Activated CD8-positive, alpha-beta memory T cell treated with anti-CD3 and anti-CD28 coated beads, Interleukin-2, amount 50 U/mL, for 1 hour (primary cell): ENCODE results near the gene WNT11.

Experiments used
- DNase-seq: peaks from one replicate; pipeline ENCODE4 v3.0.0-alpha.2; 2020; ENCODE audit errors: extremely low read depth

WNT11 gene

DNA sequence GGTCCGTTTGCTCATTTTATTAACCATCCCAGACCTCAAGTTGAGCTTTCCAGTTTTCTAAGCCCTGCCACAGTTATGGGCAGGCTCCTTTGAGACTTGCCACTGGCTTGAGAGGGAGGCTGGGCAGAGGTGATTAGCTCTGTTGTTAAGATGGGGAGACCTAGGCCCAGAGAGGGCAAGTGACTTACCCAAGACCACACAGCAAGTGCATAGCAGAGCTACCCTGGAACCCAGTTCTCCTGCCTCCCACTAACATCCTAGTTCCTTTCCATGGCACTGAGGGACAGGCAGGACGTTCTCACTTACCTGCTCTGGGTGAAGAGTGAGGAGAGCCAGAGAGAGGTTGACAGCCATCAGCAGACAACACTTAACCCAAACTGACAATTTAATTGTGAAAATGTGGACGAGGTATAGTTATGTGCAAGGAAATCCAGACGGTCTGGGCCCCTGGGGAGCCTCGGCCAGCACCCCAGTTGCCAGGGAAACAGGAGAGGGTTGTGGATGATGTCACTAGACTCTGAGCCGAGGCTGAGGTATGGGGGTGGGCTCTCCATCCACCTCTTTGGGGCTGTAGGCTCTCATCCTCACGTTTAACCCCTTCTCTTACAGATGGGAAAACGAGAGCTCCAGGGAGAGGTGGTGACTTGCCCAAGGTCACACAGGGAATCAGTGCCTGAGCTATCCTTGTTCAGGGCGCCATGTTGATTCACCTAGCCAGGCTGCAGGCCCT lies 12.3 kb upstream of the WNT11 start:
- DNase-seq, result no peak

DNA sequence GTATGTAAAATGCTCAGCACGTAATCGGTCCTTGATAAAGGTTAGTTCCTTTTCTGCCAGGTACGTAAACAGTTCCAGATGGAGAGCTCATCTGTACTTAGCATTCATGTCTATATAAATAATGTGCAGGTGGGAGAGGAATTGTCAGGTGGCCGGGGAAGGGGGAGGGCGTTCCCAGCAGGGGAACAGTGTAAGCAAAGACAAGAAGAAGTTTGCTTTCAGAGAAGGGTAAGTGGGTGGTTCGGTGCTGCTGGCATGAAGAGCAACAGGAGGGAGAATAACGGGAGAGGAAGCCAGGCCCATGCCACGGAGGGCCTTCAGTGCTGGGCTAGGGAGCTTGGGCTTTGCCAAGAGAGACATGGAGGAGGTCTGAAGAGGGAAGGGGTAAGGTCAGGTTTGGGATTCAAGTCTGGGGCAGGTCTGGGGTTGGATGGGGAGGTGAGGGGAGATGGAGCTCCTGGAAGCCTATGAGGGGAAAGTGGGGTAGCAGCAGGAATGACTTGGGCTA lies 11.4 kb upstream of the WNT11 start:
- DNase-seq, result no peak

DNA sequence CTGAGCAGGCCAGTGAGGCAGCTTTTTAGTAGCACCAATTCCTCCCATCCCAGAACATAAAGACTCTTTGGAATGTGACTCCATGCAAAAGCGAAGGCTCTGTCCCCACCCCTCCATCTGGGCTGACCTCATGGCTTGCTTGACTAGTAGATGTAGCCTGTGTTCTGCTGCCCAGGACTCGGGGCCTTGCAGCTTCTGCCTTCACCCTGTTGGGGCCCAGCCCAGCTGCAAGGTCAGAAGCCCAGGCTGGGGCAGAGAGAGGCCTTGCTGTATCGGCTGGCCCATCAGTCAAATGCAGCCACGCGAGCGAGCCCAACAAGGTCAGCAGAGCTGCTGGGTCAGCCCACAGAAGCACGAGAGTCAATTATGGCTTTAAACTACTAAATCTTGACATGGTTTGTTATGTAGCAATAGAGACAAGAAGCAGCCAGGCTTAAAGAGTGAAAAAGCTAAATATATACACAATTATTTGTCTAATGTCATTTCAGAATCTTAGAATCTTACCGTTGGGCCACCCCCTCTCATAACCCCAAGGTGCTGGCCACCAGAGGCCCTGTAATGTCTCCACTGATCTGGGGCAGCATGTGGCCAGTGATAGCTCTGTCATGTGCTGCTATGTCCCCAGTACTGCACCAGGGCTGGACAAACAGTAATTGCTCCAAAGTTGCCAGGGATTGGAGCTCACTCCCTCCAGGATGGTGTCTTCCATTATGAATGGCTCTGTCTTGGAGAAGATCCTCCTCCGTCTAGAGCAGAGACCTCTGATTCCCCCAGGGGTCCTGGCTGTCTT lies 10.4 kb upstream of the WNT11 start:
- no peak for DNase-seq

DNA sequence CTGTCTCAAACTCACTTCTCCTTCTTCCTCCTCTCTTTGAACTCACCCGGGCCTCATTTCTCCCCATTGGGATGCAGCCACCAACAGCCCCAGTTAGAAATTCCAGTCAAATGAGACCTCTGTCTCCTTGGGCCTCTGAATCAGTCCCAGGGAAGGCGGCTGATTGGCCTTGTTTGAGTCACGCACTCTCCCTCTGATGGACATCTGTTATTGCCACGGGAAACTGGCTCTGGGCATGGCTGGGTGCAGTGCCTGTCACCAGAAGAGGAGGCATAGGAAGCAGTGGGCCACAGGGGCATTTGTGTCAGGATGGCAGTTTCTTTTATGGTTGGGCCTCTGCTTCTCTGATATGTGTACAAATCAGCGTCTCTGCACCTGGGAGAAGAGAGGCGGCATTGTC lies 9.6 kb upstream of the WNT11 start:
- DNase-seq, result no peak

DNA sequence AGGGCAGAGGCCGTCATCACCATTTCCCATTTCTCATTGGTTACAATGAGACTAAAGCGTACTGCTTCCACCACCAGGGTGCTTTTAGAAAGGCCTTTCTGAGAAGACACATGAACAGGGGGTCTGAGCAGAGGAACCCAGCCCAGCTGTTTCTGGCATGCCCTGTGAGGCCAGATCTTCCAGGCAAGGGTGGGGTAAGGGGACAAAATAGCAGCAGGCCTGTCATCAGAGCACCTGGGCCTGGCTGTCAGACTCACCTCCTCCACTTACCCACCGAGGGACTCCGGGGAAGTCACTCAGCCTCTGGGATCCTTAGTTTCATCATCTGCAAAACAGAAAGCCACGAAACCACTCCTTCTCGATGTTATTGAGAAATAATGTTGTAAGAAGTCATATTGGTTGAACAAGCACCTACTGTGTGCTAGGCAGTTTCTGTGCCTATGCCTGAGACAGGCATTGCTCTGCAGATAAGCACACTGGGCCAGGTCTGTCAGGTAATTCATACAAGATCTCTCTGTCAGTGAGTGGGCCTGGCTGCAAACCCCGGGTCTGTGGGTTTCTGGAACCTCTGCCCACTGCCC lies 8.8 kb upstream of the WNT11 start:
- no peak for DNase-seq

DNA sequence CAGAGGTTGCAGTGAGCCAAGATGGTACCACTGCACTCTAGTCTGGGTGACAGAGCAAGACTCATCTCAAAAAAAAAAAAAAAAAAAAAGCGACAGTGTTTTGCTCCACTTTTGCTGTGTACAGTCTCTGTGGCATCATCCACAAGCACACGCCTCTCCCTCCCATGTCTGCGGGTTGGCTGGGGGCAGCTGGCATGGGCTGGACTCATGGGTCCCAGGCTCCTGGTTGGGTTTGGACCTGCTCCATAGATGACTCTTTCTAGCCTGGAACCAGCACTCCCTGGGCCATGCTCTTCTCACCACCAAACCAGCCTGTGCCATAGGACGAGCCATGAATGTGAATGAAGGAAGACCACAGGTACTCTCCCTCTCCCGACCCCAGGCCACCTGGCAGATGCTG lies 7.9 kb upstream of the WNT11 start:
- DNase-seq, result no peak

DNA sequence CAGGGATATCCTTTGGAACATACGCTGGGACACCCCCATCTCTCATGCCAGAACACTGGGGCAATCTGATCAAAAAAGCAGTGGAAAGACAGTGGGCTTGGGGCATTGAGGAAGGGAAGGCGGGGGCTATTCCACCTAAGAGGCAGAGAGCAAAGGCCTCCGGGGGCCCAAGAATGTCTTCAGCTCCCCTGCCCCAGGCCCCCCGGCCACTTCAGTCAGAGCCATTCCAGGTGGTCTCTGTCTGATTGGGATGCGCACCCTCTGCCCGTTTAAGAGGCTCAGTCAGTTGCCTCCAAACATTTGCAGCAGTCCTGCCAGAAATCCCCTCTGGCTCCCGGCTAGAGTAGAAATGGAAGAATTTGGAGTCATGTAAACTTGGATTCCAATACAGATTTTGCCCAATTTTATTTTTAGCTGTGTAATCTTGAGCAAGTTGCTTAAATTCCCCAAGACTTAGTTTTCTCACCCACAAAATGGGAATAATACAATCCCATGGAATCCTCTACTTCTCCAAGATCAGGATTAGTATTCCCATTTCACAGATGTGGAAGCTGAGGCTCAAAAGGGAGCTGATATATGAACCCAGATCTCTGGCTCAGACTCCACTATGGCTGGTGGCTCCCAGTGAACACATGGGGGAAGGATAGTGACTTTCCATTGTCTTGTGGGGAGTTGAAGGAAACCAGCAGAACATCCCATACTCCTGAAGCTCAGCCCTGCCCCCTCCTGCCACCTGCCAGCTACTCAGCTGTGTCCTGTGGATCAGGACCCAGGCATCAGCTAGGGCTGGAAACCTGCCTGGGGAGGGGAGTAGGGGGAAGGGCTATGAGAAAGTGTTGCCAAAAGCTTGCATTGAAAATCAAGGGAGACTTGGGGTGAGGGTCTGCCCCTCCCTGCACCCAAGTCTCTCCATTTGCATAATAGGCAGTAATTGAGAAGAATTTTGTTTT lies 6.1 kb upstream of the WNT11 start:
- DNase-seq, result no peak

DNA sequence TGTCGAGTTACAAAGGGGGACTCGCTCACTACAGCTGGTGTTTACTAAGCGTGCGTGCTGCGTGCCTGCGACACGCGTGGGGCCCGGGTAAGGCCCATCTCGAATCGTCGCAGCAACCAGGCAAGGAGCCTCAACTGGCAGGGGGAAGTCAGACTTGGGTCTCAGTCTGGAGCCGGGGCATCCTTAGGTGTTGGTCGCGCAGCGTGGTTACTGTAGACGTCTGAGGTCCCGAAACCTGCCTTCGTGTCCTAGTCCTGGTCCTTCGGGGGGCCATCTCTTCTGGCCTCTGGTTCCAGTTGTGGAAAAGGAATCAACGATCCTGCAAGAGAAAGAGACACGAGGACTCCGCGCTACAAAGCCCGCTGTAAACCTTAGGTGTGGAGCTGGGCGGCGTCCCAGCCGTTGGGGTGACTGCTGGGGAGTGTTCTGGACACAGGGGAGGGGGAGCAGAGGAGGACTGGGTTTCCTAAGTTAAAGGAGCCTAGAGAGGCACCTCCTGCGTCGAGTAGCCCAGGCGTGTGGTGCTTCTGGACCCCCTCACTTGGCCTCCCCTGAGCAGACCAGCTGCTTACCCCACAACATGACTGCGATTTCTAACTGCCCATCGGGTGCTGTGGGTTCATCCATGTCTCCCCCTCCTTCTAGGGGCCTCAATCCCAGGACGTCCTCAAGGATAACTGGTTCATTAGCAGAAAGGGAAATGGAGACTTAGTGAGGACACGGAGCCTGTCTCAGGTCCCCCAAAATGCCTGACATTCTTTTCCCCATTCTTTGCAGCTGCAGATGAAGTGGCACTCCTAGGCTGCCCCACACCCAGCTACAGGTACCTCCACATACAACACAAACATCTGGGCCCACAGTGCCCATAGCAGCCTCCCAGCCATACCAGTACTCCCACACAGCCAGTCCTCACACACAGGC lies 4.9 kb upstream of the WNT11 start:
- no peak for DNase-seq

DNA sequence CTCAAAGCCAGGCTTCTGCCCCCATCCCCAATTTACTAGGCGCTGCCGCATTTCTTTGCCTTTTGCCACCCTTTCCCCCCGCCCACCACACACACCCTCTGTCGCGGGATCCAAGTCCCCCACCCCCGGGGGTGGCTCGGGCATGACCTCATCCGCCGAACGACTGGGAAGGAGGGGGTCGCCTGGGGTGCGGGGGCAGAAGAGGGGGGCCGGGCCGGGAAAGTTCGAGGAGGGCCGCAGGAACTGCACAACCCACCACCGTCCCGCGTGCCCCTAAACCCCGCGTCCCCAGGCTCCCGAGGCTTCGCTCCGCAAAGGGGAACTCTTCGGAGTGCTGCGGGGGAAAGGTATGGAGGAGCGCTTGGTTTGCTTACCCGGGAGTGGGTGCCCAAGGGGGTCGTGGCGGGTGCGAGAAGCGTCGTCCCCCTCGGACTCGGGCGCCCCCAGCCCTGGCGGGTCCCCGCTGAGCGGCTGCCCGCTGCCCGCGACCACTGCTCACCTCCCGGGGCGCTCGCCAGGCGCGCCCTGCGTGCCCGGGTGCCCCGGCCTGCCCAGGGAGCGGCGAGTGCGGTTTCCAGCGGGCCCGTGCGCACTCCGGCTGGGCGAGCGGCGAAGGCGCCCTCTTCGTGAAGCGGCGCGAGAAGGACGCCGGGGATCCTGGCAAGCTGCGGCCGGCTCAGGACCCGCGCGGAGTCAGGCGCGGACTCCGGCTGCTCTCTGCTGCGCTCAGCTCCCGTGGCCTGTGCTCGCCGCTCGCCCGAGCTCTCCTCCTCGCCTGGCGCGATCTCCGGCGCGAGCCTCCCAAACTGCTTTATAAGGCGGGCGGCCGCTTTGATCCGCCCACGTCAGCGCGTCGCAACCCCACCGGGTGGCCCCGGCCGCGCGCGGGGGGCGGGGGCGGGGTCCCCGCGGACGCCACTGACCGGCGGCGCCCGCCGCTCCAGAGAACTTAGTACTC lies 4.0 kb upstream of the WNT11 start:
- no peak for DNase-seq

DNA sequence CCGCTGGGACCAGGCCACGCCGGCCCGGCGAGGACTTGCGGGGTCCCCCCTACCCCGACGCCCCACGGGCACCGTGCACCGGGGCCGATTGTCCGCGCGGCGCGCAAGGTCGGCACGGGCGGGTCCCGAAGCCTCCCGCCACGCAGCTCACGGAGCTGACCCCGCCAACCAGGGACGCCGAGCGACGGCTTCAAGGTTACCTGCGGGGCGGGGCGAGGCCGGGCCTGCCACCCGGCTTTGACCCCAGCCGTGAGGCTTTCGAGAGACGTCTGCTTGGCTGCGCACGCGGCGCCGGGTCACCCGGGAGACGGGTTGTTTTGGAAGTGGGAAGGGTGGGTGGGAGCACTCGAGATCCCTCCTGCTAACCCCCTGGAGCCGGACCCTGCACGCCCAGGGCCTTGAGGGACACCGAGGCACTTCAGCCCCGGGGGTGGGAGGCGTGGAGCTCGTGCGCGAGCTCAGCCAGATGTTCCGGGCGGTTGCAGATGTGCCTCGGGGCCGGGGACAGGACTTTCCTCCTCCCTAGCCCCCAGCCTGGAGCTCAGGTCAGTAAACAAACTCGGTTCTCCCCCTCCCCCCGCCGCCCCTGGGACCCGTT lies 3.2 kb upstream of the WNT11 start:
- DNase-seq, result no peak

DNA sequence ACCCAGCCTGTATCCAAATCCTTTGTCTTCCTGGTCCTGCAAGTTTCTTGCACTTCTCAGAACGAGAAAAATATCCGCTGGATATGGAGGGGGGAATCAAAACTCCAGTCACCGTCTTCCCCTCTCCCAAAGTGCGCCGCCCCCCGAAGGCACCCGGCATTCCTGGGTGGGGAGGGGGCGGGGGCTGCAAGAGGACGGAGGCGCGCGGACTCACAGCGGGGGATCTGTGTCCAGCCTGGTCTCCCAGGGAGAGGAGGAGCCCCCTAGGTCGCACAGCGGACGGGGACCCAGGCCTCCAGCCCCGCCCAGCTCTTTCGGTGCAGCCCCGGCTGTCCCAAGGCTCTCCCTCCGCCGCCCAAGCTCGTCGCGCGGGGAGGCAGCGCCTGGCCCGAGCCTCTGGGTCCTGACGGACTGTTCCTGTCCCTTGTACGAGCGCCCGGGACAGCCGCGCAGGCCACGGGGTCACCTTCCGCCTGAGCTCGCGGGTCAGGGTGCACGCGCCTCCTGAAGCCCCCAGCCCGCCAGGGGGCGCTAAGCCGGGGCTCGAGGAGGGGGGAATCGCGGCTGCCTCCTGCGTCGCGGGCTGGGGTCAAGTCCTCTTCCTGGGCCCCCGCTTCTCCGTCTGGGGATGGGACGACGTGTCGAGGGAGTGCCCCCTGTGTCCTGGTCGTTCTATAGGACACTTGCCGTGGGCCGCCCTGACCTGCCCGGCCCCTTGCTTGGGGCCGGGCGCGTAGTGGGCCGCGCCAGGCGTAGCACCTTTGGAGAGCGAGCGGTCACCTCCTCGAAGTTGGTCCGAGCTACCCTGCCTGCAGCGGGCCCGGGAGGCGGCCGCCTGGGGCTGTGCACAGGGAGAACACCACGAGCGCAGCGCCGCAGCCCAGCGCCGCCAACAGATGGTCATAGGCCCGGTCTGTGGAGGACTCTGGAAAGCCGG lies 2.4 kb upstream of the WNT11 start:
- DNase-seq, result no peak

DNA sequence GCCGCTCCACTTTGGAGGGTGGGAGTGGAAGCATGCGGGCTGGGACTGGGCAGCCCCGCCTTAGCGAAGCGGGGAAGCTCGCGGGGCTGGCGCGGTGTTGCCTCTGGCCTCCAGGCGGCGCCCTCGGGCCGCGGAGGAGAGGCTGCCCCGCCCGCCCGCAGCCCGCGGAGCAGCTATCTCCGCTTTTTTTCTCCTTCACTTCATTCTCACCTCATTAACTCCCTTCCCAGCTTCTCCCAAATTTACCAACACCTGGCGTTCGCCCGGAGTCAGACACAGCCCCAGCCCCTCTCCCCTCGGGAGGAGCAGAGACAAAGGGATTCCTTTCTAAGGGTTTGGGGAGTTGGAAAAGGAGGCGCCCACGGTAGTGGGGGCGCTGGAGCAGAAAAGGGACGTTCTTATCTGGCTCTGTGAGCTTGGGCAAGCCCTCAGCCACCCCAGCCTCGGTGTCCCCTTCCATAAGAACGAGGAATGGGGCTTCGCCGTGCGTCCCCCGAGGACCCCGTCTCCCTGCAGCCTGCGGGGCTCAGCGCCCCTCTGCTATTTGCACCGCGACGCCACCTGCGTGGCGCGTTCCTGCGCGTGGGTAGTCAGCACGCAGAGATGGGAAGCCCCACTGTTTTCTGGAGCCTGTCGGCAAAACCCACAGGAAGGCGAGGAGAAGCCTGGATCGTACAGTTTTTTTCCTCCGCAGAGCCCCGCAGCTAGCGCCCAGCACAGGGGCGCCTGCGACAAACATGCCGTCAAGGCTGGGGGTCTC lies 1.5 kb upstream of the WNT11 start:
- no peak for DNase-seq

DNA sequence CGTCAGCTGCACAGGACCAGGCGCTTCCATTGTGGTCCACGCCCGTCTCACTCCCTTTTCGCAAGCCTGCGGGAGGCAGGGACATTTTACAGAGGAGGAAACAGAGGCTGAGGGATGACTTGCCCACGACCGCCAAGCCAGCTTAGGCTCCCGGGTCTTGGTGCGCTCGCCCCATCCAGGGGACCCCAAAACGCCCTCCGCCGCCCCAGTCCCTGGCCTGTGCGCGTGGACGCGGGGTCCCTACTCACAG lies 300 bp downstream of the WNT11 start:
- no peak for DNase-seq

DNA sequence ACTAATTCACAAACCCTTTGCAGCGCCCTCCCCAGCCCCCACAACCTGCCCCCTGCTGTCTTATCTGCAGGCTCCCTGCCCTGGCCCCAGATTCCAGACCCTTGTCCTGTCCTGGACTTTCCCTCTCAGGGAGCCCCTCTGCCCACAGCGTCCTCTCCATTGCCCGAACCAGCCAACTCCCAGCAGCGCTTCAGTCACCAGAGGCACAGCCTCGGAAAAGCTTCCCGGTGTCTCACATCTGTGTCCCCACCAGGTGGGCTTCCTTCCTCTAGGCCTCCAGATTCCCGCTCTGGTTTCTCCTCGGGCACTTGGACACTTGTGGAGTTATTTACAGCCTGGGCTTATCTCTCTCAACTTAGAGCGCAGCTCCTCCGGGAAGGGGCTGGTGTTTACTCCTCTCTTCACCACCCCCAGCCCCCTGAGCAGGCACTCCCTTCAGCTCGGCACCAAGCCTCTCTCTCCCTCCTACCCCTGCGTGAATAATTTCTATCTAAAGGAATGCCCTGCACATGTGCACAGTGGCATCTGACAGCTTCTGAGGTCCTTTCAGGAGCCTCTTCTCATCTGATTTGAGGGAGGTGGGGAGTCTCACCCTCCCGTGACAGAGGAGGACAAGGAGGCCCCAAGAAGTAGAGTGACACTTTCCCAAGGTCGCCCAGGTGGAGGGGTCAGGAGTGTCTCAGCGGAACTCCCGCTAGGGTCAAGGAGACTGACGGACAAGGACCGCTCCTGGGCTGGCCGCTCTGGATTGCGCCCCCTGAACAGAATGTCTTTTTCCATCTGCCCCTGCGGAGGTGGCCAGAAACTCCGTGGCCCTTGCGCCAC lies 838 bp downstream of the WNT11 start:
- no peak for DNase-seq

DNA sequence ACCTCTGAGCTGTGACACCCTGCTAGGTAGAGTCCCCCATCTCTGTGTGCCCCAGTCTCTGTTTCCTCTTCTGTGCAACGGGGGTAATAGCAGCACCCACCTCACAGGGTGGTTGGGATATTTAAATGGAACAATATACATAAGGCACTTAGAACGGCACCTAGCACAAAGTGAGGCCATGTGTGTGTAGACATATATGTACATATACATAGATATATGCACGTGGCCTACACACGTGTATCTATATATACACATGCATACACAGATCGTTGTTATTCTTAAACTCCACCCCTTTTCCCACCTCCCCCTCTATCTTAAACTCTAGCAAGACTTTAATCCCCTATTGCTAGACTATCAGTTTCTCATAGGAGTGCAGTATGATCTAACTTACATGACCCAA lies 2.4 kb downstream of the WNT11 start:
- DNase-seq, result no peak

DNA sequence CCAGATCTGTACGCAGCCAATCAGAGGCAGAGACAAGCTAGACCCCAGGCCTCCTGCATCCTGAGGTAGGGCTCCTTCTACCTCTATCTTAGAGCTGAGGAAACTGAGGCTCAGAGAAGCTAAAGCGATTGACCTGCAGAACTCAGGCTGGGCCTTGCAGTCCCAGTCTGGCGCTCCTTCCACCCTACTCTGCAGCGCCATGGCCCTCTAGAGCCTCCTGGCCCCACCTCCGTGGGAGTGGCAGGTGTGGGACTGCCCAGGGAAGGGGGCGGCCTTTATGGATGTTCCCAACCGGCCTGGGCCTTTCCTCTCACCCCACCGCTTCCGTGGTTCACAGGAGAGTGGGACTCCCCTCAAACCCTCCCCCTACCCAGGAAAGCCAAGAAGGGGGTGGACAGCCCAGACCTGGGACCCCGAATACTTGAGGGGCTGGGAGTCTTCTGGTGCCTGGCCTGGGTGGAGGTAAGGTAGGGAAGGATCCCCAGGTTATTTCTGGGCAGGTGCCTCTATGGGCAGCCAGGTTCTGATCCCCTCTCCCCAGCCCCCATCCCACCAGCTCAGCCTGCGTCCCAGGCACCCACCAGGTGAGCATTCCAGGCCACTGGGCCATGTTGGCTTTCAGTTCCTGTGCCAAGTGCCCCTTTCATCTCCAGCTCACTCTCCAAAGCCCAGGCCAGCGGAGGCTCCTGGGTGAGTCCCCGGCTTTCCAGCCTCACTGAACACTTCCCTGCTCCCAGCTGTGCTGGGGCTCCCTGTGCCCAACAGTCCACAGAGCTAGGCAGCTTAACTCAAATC lies 3.0 kb downstream of the WNT11 start:
- DNase-seq, result no peak
